HepG2 (cell line): Measurements from ENCODE around the gene NT5DC1. TPM values are rescaled to one million over a fixed set of nuclear protein-coding genes. Genes with fewer than 3 reads are reported as not detected.

Experiments
- ATAC-seq: fragments of 200-7000 bp; cut with Tn5 transposase; 3 replicates; pipeline ENCODE4 v1.9.1; 2020; ENCODE audit warnings: mild to moderate bottlenecking, moderate library complexity
- BruUV-seq: library from RNA; stranded (reverse); fragments of 400-500 nt; replicated peaks from 2 replicates; lab custom pipeline; 2021; lab: Mats Ljungman, UMichigan
- CTCF ChIA-PET: fragments of 300-600 bp; formaldehyde crosslinking; extraction: SDS; loops from one replicate; lab custom pipeline; 2021; ENCODE audit warnings: low total read pairs, inconsistent platforms, low intra/inter-chr PET ratio; lab: Yijun Ruan, JAX
- POLR2A ChIA-PET: fragments of 350-600 bp; sonication (Branson Sonifier 250); formaldehyde crosslinking; loops from one replicate; lab custom pipeline; 2020; ENCODE audit warnings: antibody characterized with exemption, inconsistent platforms; lab: Yijun Ruan, JAX
- DNase-seq: peaks from one replicate; pipeline ENCODE4 v3.0.0-alpha.2; 2015; ENCODE audit warnings: low spot score
- FAIRE-seq: peaks from 3 replicates; lab custom pipeline; 2011; peaks lifted over from hg19 to GRCh38; lab: Jason Lieb, UNC
- H2AFZ ChIP-seq: one replicate; pipeline ENCODE4 v1.6.1; 2011; ENCODE audit warnings: low read length, inconsistent platforms
- H3K27ac ChIP-seq: fragments of 300-600 bp; 3 replicates; pipeline ENCODE4 v1.8.0; 2011; ENCODE audit warnings: mixed run types, mild to moderate bottlenecking, mixed read lengths, low read length, inconsistent platforms; ENCODE audit not compliant: insufficient read depth; ENCODE audit errors: extremely low read length
- H3K27me3 ChIP-seq, 2 experiments: fragments of 200-600 bp in 1 of 2; 2 replicates in 1 of 2; 3 replicates in 1 of 2; pipeline versions ENCODE4 v1.6.0 to v1.8.0; 2011; ENCODE audit warnings: low read length in 2 of 2, mild to moderate bottlenecking in 2 of 2, moderate library complexity in 2 of 2, inconsistent platforms in 1 of 2; ENCODE audit not compliant: insufficient read depth in 2 of 2, control insufficient read depth in 1 of 2
- H3K36me3 ChIP-seq, 2 experiments: fragments of 200-600 bp in 1 of 2; replicated peaks in 1 of 2; 2 replicates in 1 of 2; 3 replicates in 1 of 2; pipeline versions ENCODE4 v1.5.1 to v1.8.0; 2011; ENCODE audit warnings: low read length in 2 of 2, inconsistent platforms in 1 of 2; ENCODE audit not compliant: insufficient read depth in 2 of 2, control insufficient read depth in 1 of 2
- H3K4me1 ChIP-seq: 2 replicates; pipeline ENCODE4 v1.5.1; 2012; ENCODE audit warnings: low read length, inconsistent platforms; ENCODE audit not compliant: insufficient read depth
- H3K4me2 ChIP-seq: 2 replicates; pipeline ENCODE4 v1.6.0; 2011; ENCODE audit warnings: low read depth, low read length, inconsistent platforms
- H3K4me3 ChIP-seq, 3 experiments: fragments of 200-600 bp in 1 of 3; sonication (generic), shearing (Covaris generic) in 1 of 3; replicated peaks in 1 of 3; 2 replicates each; pipeline ENCODE4 v1.5.1; 2011 to 2016; ENCODE audit warnings: low read length in 3 of 3, inconsistent platforms in 2 of 3, low read depth in 2 of 3, mild to moderate bottlenecking in 2 of 3, control low read depth in 1 of 3, mixed read lengths in 1 of 3; ENCODE audit not compliant: insufficient read depth in 1 of 3
- H3K79me2 ChIP-seq: one replicate; pipeline ENCODE4 v1.6.1; 2011; ENCODE audit warnings: low read length, inconsistent platforms; ENCODE audit not compliant: insufficient read depth
- H3K9ac ChIP-seq: 2 replicates; pipeline ENCODE4 v1.6.0; 2011; ENCODE audit warnings: mild to moderate bottlenecking, low read depth, low read length, inconsistent platforms; ENCODE audit not compliant: insufficient read depth
- H3K9me3 ChIP-seq: 2 replicates; pipeline ENCODE4 v1.5.1; 2012; ENCODE audit warnings: mild to moderate bottlenecking, low read length
- H4K20me1 ChIP-seq: 2 replicates; pipeline ENCODE4 v1.6.0; 2011; ENCODE audit warnings: inconsistent platforms, mild to moderate bottlenecking, low read length, moderate library complexity; ENCODE audit not compliant: insufficient read depth
- ARID2 ChIP-seq: sonication (generic); formaldehyde crosslinking; IDR thresholded peaks from 2 replicates; pipeline ENCODE4 v1.8.1; 2022; ENCODE audit warnings: mild to moderate bottlenecking, missing genetic modification reagents, borderline replicate concordance
- BRCA1 ChIP-seq: sonication (generic); formaldehyde crosslinking; IDR thresholded peaks from 2 replicates; pipeline ENCODE4 v1.4.0; 2020; ENCODE audit warnings: missing genetic modification reagents
- HOXA7 ChIP-seq: sonication (generic); formaldehyde crosslinking; IDR thresholded peaks from 2 replicates; pipeline ENCODE4 v1.8.1; 2022; ENCODE audit warnings: mild to moderate bottlenecking, missing genetic modification reagents, moderate library complexity
- KDM5A ChIP-seq: fragments of 200-600 bp; sonication (generic); IDR thresholded peaks from 2 replicates; pipeline ENCODE4 v1.7.0; 2018; ENCODE audit warnings: antibody characterized with exemption, mild to moderate bottlenecking, low read length, borderline replicate concordance
- KLF13 ChIP-seq: sonication (generic); formaldehyde crosslinking; IDR thresholded peaks from 2 replicates; pipeline ENCODE4 v1.4.0; 2020; ENCODE audit warnings: mild to moderate bottlenecking, missing genetic modification reagents
- LBX2 ChIP-seq: sonication (generic); formaldehyde crosslinking; IDR thresholded peaks from 2 replicates; pipeline ENCODE4 v1.5.0; 2020; ENCODE audit warnings: missing genetic modification reagents, mild to moderate bottlenecking, borderline replicate concordance
- MAFG ChIP-seq: sonication (generic); formaldehyde crosslinking; IDR thresholded peaks from 2 replicates; pipeline ENCODE4 v1.5.1; 2020; ENCODE audit warnings: mild to moderate bottlenecking, missing genetic modification reagents
- NCOA5 ChIP-seq: sonication (generic); formaldehyde crosslinking; IDR thresholded peaks from 2 replicates; pipeline ENCODE4 v1.4.0; 2020; ENCODE audit warnings: missing genetic modification reagents
- NFYB ChIP-seq: sonication (generic); formaldehyde crosslinking; IDR thresholded peaks from 2 replicates; pipeline ENCODE4 v1.4.0; 2020; ENCODE audit warnings: missing genetic modification reagents
- NR1H2 ChIP-seq: sonication (generic); formaldehyde crosslinking; IDR thresholded peaks from 2 replicates; pipeline ENCODE4 v1.8.1; 2022; ENCODE audit warnings: low read depth, missing genetic modification reagents, borderline replicate concordance
- PRPF4 ChIP-seq: fragments of 200-400 bp; formaldehyde crosslinking; IDR thresholded peaks from 2 replicates; pipeline ENCODE4 v1.6.1; 2016; ENCODE audit warnings: low read length, low read depth; ENCODE audit not compliant: poor library complexity, severe bottlenecking
- RBFOX2 ChIP-seq: fragments of 200-400 bp; formaldehyde crosslinking; IDR thresholded peaks from 2 replicates; pipeline ENCODE4 v1.6.1; 2017; ENCODE audit warnings: low read depth, mild to moderate bottlenecking, low read length
- SALL2 ChIP-seq: sonication (generic); formaldehyde crosslinking; IDR thresholded peaks from 2 replicates; pipeline ENCODE4 v1.8.1; 2023; ENCODE audit warnings: mild to moderate bottlenecking, missing genetic modification reagents, inconsistent platforms
- SNAPC2 ChIP-seq: sonication (generic); formaldehyde crosslinking; IDR thresholded peaks from 2 replicates; pipeline ENCODE4 v1.8.1; 2022; ENCODE audit warnings: mild to moderate bottlenecking, missing genetic modification reagents
- SUZ12 ChIP-seq: fragments of 150-350 bp; IDR thresholded peaks from 2 replicates; pipeline ENCODE4 v1.6.1; 2014; ENCODE audit warnings: low read depth, low read length
- ZMAT3 ChIP-seq: sonication (generic); formaldehyde crosslinking; conservative IDR thresholded peaks from 2 replicates; pipeline ENCODE4 v1.7.0; 2021; ENCODE audit warnings: missing genetic modification reagents
- ZNF546 ChIP-seq: sonication (generic); formaldehyde crosslinking; conservative IDR thresholded peaks from 2 replicates; pipeline ENCODE4 v1.8.1; 2023; ENCODE audit warnings: mild to moderate bottlenecking, missing genetic modification reagents
- ZNF564 ChIP-seq: sonication (generic); formaldehyde crosslinking; IDR thresholded peaks from 2 replicates; pipeline ENCODE4 v1.8.1; 2023; ENCODE audit warnings: mild to moderate bottlenecking, missing genetic modification reagents
- ZNF569 ChIP-seq: sonication (generic); formaldehyde crosslinking; IDR thresholded peaks from 2 replicates; pipeline ENCODE4 v1.5.0; 2020; ENCODE audit warnings: mild to moderate bottlenecking, missing genetic modification reagents, moderate library complexity, borderline replicate concordance
- ZNF777 ChIP-seq: sonication (generic); formaldehyde crosslinking; IDR thresholded peaks from 2 replicates; pipeline ENCODE4 v1.4.0; 2020; ENCODE audit warnings: missing genetic modification reagents
- ZSCAN22 ChIP-seq: sonication (generic); formaldehyde crosslinking; IDR thresholded peaks from 2 replicates; pipeline ENCODE4 v1.4.0; 2020; ENCODE audit warnings: mild to moderate bottlenecking, missing genetic modification reagents
- WGBS: methylation state at CpG from one replicate; pipeline ENCODE4 v1.1.6; 2017; ENCODE audit warnings: low lambda C conversion rate; 5-methylcytosine and 5-hydroxymethylcytosine counted together
- in situ Hi-C: cut with HindIII; loops from 2 replicates; pipeline ENCODE4 v1.10.0; 2017; ENCODE audit warnings: low pct_unique_long_range_greater_than_20kb; ENCODE audit not compliant: extremely low pct_ligation_motif_present
- intact Hi-C: fragments of 100-400 bp; cut with micrococcal nuclease; formaldehyde crosslinking; loops from one replicate; pipeline ENCODE4 v1.10.0; 2022; ENCODE audit not compliant: unreplicated experiment
- polyA plus RNA-seq, 8 experiments: library from polyadenylated mRNA; depleted of rRNA in 3 of 8; stranded (reverse) in 7 of 8; unstranded in 1 of 8; fragments of >200 nt; fragmentation: Illumina TruSeq in 4 of 8; extraction: Trizol in 4 of 8; gene quantifications; 2 replicates each; pipeline versions ENCODE4 v1.2.1 to v1.2.3, GENCODE V29; 2011 to 2016; ENCODE audit warnings: low read depth in 4 of 8, missing spikeins in 1 of 8, mixed read lengths in 1 of 8; ENCODE audit not compliant: insufficient read depth in 1 of 8
- total RNA-seq, 5 experiments: library from RNA; depleted of rRNA; stranded (reverse); fragments of >200 nt; fragmentation: Illumina TruSeq; extraction: Trizol; gene quantifications; 2 replicates each; pipeline ENCODE4 v1.2.3, GENCODE V29; 2016; ENCODE audit warnings: low read depth in 1 of 5
- TF ChIP-seq, protein P1 (sequence below): sonication (generic); formaldehyde crosslinking; IDR thresholded peaks from 2 replicates; pipeline ENCODE4 v1.4.0; 2020; ENCODE audit warnings: missing genetic modification reagents

The NT5DC1 gene
- total and polyA plus RNA-seq, 2 of the 13 experiments (the other 11 are each of a cell fraction or from before 2014, with no cell fraction given), result 27.0 to 56.1 TPM

GRCh38 chr6:116280161-116280932 is 179.7 kb downstream of the NT5DC1 start:
- ChIA-PET CTCF (interaction anchor here (1.1 kb wide), 1 partner anchor 12 kb away, joined by 3 read pairs; no protein-coding TSS in a partner anchor), POLR2A (interaction anchor here (0.6 to 3.0 kb wide), 12 partner anchors 9 to 336 kb away, joined by 3 to 35 read pairs (median 4); partner anchors contain the start of genes FRK, NT5DC1, RSPH4A and RWDD1)
- in situ Hi-C loops, result loop anchor here (10.0 to 25.0 kb wide), 2 partner anchors 254 to 382 kb away; partner anchors contain the start of gene ZUP1
- WGBS, result 0% methylated on average over 8 of the region's 8 CpGs
- TSS peak; percentile 88 for BruUV-seq
- Histone ChIP-seq H3K9me3 (no peaks in the 10 kb centered on the region), H3K36me3 (no peaks in the 10 kb centered on the region), H3K79me2 (peaks cover 40% of the 10 kb centered on the region), H4K20me1 (peaks cover 35% of the 10 kb centered on the region), H3K27me3 (no peaks in the 10 kb centered on the region; a peak in 1 of 5 replicates), H3K4me2 (peak overlapping the region; percentile 75), H3K4me3 (peak overlapping the region; percentile 82 to 97 (median 87)), H2AFZ (peak overlapping the region; percentile 89), H3K27ac (peak overlapping the region; percentile 87), H3K4me1 (peaks cover 45% of the 10 kb centered on the region), H3K9ac (peak overlapping the region; percentile 97)
- FAIRE-seq (no peak), ATAC-seq (no peak), DNase-seq (no peak)
- intact Hi-C loops, result no loop called here
- TF ChIP-seq NCOA5 (CRISPR knock-in tag) (no peak), KLF13 (CRISPR knock-in tag) (no peak), ZNF546 (CRISPR knock-in tag) (no peak), SALL2 (no peak), SNAPC2 (CRISPR knock-in tag) (no peak), MAFG (no peak), PRPF4 (no peak), ZMAT3 (CRISPR knock-in tag) (no peak; the same call in 1 of the 2 replicates), ARID2 (CRISPR knock-in tag) (0 out of 2 replicates have a peak, but pooled peaks have one; percentile 0), RBFOX2 (no peak), BRCA1 (CRISPR knock-in tag) (0 out of 2 replicates have a peak, but pooled peaks have one; percentile 1), ZNF777 (0 out of 2 replicates have a peak, but pooled peaks have one; percentile 15), NFYB (CRISPR knock-in tag) (no peak), HOXA7 (CRISPR knock-in tag) (no peak), KDM5A (no peak; the same call in 1 of the 2 replicates), ZNF564 (CRISPR knock-in tag) (no peak), SUZ12 (no peak), ZSCAN22 (CRISPR knock-in tag) (no peak), NR1H2 (CRISPR knock-in tag) (no peak), LBX2 (CRISPR knock-in tag) (no peak), ZNF569 (CRISPR knock-in tag) (no peak)
- TF ChIP-seq, protein P1, sequence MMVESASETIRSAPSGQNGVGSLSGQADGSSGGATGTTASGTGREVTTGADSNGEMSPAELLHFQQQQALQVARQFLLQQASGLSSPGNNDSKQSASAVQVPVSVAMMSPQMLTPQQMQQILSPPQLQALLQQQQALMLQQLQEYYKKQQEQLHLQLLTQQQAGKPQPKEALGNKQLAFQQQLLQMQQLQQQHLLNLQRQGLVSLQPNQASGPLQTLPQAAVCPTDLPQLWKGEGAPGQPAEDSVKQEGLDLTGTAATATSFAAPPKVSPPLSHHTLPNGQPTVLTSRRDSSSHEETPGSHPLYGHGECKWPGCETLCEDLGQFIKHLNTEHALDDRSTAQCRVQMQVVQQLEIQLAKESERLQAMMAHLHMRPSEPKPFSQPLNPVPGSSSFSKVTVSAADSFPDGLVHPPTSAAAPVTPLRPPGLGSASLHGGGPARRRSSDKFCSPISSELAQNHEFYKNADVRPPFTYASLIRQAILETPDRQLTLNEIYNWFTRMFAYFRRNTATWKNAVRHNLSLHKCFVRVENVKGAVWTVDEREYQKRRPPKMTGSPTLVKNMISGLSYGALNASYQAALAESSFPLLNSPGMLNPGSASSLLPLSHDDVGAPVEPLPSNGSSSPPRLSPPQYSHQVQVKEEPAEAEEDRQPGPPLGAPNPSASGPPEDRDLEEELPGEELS (CRISPR knock-in tag), result no peak
